Endothelial cell of umbilical vein (primary cell): ENCODE data around the gene PKD2. TPM values are rescaled to one million over a fixed set of nuclear protein-coding genes. Genes with fewer than 3 reads are reported as not detected.

Experiments used
- BruUV-seq: library from RNA; stranded (reverse); fragments of 400-500 nt; replicated peaks from 2 replicates; lab custom pipeline; 2021; lab: Mats Ljungman, UMichigan
- CTCF ChIA-PET: fragments of 300-600, 350-600 bp; sonication (Branson Sonifier 250); formaldehyde crosslinking; loops from one replicate; lab custom pipeline; 2021; ENCODE audit warnings: antibody characterized with exemption, inconsistent platforms; lab: Charles Lee
- POLR2A ChIA-PET: fragments of 300-600, 350-600 bp; sonication (Branson Sonifier 250); formaldehyde crosslinking; loops from one replicate; lab custom pipeline; 2021; ENCODE audit warnings: antibody characterized with exemption, inconsistent platforms; lab: Charles Lee
- DNase-seq: peaks from one replicate; pipeline ENCODE4 v3.0.0-alpha.2; 2011; ENCODE audit warnings: low read depth, low spot score
- FAIRE-seq: peaks from 2 replicates; lab custom pipeline; 2011; peaks lifted over from hg19 to GRCh38; lab: Jason Lieb, UNC
- H2AFZ ChIP-seq: 2 replicates; pipeline ENCODE4 v1.6.0; 2012; ENCODE audit warnings: low read depth, low read length, control low read depth, inconsistent platforms
- H3K27ac ChIP-seq: 2 replicates; pipeline ENCODE4 v1.5.1; 2011; ENCODE audit warnings: low read depth, mild to moderate bottlenecking, control low read depth, low read length, moderate library complexity; ENCODE audit not compliant: insufficient read depth
- H3K27me3 ChIP-seq, 2 experiments: 2 replicates each; pipeline versions ENCODE4 v1.6.0 to v1.6.1; 2011; ENCODE audit warnings: low read length in 2 of 2, mixed read lengths in 1 of 2; ENCODE audit not compliant: control insufficient read depth in 2 of 2, insufficient read depth in 2 of 2
- H3K36me3 ChIP-seq, 2 experiments: 2 replicates in 1 of 2; 3 replicates in 1 of 2; pipeline ENCODE4 v1.5.1; 2011; ENCODE audit warnings: low read length in 2 of 2, mild to moderate bottlenecking in 1 of 2, moderate library complexity in 1 of 2; ENCODE audit not compliant: control insufficient read depth in 2 of 2, insufficient read depth in 2 of 2; ENCODE audit errors: extremely low read depth in 1 of 2
- H3K4me1 ChIP-seq: 3 replicates; pipeline ENCODE4 v1.5.1; 2011; ENCODE audit warnings: mild to moderate bottlenecking, low read length; ENCODE audit not compliant: control insufficient read depth, insufficient read depth; ENCODE audit errors: extremely low read depth
- H3K4me2 ChIP-seq: 2 replicates; pipeline ENCODE4 v1.6.1; 2011; ENCODE audit warnings: low read length, control low read depth, mixed read lengths; ENCODE audit not compliant: insufficient read depth
- H3K4me3 ChIP-seq, 3 experiments: fragments of 200-600 bp in 1 of 3; sonication (generic), shearing (Covaris generic) in 1 of 3; replicated peaks in 1 of 3; 2 replicates each; pipeline ENCODE4 v1.5.1; 2011 to 2016; ENCODE audit warnings: control low read depth in 3 of 3, low read length in 3 of 3, mild to moderate bottlenecking in 2 of 3, inconsistent platforms in 1 of 3, low read depth in 1 of 3, moderate library complexity in 1 of 3; ENCODE audit not compliant: insufficient read depth in 1 of 3
- H3K79me2 ChIP-seq: 2 replicates; pipeline ENCODE4 v1.6.0; 2012; ENCODE audit warnings: low read length, inconsistent platforms; ENCODE audit not compliant: control insufficient read depth, insufficient read depth
- H3K9ac ChIP-seq: replicated peaks from 2 replicates; pipeline ENCODE3; 2011; ENCODE audit warnings: low read length, control low read depth; ENCODE audit not compliant: insufficient read depth; ENCODE audit errors: extremely low read depth
- H3K9me1 ChIP-seq: replicated peaks from 3 replicates; pipeline ENCODE4 v1.6.0; 2011; ENCODE audit warnings: mild to moderate bottlenecking, low read length; ENCODE audit not compliant: control insufficient read depth, insufficient read depth; ENCODE audit errors: extremely low read depth
- H3K9me3 ChIP-seq: replicated peaks from 2 replicates; pipeline ENCODE4 v1.5.1; 2012; ENCODE audit warnings: low read length, inconsistent platforms; ENCODE audit not compliant: control insufficient read depth, insufficient read depth
- H4K20me1 ChIP-seq: replicated peaks from 2 replicates; pipeline ENCODE3; 2011; ENCODE audit warnings: mild to moderate bottlenecking, low read length; ENCODE audit not compliant: control insufficient read depth, insufficient read depth; ENCODE audit errors: extremely low read depth
- EZH2 ChIP-seq: IDR thresholded peaks from 2 replicates; pipeline ENCODE4 v1.6.1; 2012; ENCODE audit warnings: borderline replicate concordance, low read depth, mild to moderate bottlenecking, moderate library complexity, low read length, inconsistent platforms; ENCODE audit not compliant: severe bottlenecking
- FOS ChIP-seq: IDR thresholded peaks from 2 replicates; pipeline ENCODE4 v1.6.1; 2011; ENCODE audit warnings: mild to moderate bottlenecking, low read length, moderate library complexity, borderline replicate concordance; ENCODE audit not compliant: insufficient read depth
- GATA2 ChIP-seq: IDR thresholded peaks from 2 replicates; pipeline ENCODE4 v1.7.0; 2011; ENCODE audit warnings: low read depth, mild to moderate bottlenecking, moderate library complexity, mixed read lengths, low read length; ENCODE audit not compliant: insufficient read length, insufficient read depth
- JUN ChIP-seq: IDR thresholded peaks from 2 replicates; pipeline ENCODE4 v1.6.1; 2011; ENCODE audit warnings: borderline replicate concordance, low read depth; ENCODE audit not compliant: insufficient read length, insufficient read depth
- MYC ChIP-seq: IDR thresholded peaks from one replicate; pipeline ENCODE4 v1.6.1; 2011; ENCODE audit warnings: mild to moderate bottlenecking, low read depth, low read length
- POLR2A ChIP-seq: IDR thresholded peaks from 2 replicates; pipeline ENCODE4 v1.6.1; 2012; ENCODE audit warnings: low read depth, mild to moderate bottlenecking, control low read depth, low read length
- POLR2AphosphoS5 ChIP-seq: IDR thresholded peaks from 2 replicates; pipeline ENCODE4 v1.6.1; 2012; ENCODE audit warnings: low read depth, mild to moderate bottlenecking, control low read depth, low read length, moderate library complexity; ENCODE audit not compliant: insufficient read depth
- dilution Hi-C: fragments of 300-500 bp; cut with MboI; formaldehyde crosslinking; loops from one replicate; pipeline ENCODE4 v1.15.0; 2019; ENCODE audit warnings: low sequenced_read_pairs; ENCODE audit not compliant: extremely low pct_ligation_motif_present
- intact Hi-C: fragments of 100-400 bp; cut with micrococcal nuclease; formaldehyde crosslinking; loops from one replicate; pipeline ENCODE4 v1.10.0; 2022
- polyA plus RNA-seq, 4 experiments: library from polyadenylated mRNA; depleted of rRNA in 3 of 4; stranded (reverse) in 3 of 4; unstranded in 1 of 4; fragments of >200 nt; gene quantifications; 2 replicates each; pipeline versions ENCODE4 v1.2.1 to v1.2.3, GENCODE V29; 2011 to 2012; ENCODE audit warnings: missing spikeins in 1 of 4
- total RNA-seq: library from RNA; stranded (reverse); gene quantifications from 2 replicates; pipeline ENCODE4 v1.2.3, GENCODE V29; 2021
- TF ChIP-seq, protein P1 (sequence below), 2 donors: IDR thresholded peaks; 1 replicate in 1 of 2; 2 replicates in 1 of 2; pipeline ENCODE4 v1.5.1; 2011; ENCODE audit warnings: low read length in 2 of 2, mild to moderate bottlenecking in 2 of 2, moderate library complexity in 2 of 2, control low read depth in 1 of 2, inconsistent platforms in 1 of 2, low read depth in 1 of 2; ENCODE audit not compliant: insufficient read depth in 1 of 2; ENCODE audit errors: extremely low read depth in 1 of 2
- TF ChIP-seq, protein P2 (sequence below): IDR thresholded peaks from 2 replicates; pipeline ENCODE4 v1.6.1; 2011; ENCODE audit not compliant: insufficient read depth, insufficient read length

The PKD2 gene
- total and polyA plus RNA-seq, 2 donors (not counting 3 experiments of a cell fraction or from before 2014, with no cell fraction given): 23.1 to 27.0 TPM

GRCh38 chr4:87986508-87986907, 20.9 kb upstream of the PKD2 start:
- Histone ChIP-seq H4K20me1 (no peaks in the 10 kb centered on the region), H3K9ac (no peak overlapping the region), H3K36me3 (no peaks in the 10 kb centered on the region), H3K27me3 (peaks cover 2 to 3% of the 10 kb centered on the region in 2 experiments), H3K27ac (no peak overlapping the region), H3K9me1 (no peaks in the 10 kb centered on the region), H3K79me2 (no peaks in the 10 kb centered on the region), H3K4me2 (no peak overlapping the region), H3K9me3 (no peaks in the 10 kb centered on the region), H3K4me1 (no peaks in the 10 kb centered on the region), H2AFZ (no peak overlapping the region), H3K4me3 (no peak overlapping the region)
- dilution Hi-C loops: no loop called here
- CTCF ChIA-PET: interaction anchor here (0.8 to 7.2 kb wide), 16 partner anchors 10 to 632 kb away, joined by 3 to 172 read pairs (median 8); partner anchors contain the start of gene SPP1
- POLR2A ChIA-PET: no interaction called here
- FAIRE-seq: no peak
- no TSS peak for BruUV-seq
- TF ChIP-seq JUN: no peak
- TF ChIP-seq, protein P1, sequence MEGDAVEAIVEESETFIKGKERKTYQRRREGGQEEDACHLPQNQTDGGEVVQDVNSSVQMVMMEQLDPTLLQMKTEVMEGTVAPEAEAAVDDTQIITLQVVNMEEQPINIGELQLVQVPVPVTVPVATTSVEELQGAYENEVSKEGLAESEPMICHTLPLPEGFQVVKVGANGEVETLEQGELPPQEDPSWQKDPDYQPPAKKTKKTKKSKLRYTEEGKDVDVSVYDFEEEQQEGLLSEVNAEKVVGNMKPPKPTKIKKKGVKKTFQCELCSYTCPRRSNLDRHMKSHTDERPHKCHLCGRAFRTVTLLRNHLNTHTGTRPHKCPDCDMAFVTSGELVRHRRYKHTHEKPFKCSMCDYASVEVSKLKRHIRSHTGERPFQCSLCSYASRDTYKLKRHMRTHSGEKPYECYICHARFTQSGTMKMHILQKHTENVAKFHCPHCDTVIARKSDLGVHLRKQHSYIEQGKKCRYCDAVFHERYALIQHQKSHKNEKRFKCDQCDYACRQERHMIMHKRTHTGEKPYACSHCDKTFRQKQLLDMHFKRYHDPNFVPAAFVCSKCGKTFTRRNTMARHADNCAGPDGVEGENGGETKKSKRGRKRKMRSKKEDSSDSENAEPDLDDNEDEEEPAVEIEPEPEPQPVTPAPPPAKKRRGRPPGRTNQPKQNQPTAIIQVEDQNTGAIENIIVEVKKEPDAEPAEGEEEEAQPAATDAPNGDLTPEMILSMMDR (IDR thresholded peaks at IDR 0.05; ENCODE audit: extremely low read depth in 1 of 2, insufficient read depth in 1 of 2, low read depth in 1 of 2, low read length in 2 of 2): no peak
- no peak for TF ChIP-seq EZH2
- no peak for TF ChIP-seq GATA2
- no peak for TF ChIP-seq FOS
- no peak for TF ChIP-seq POLR2AphosphoS5
- no peak for TF ChIP-seq MYC
- TF ChIP-seq, protein P2, sequence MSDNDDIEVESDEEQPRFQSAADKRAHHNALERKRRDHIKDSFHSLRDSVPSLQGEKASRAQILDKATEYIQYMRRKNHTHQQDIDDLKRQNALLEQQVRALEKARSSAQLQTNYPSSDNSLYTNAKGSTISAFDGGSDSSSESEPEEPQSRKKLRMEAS: no peak
- TF ChIP-seq POLR2A: no peak
- intact Hi-C loops: loop anchor here (5.0 kb wide), 1 partner anchor 309 kb away; no protein-coding TSS in a partner anchor
- DNase-seq: no peak
